HG02840 (cell line): ENCODE measurements around the gene MFAP1.
"Not testable (repeated sequence)": the region's sequence is repeated elsewhere in the genome, so short reads cannot be mapped to it uniquely, and the experiment has no call there.

Experiments
- ATAC-seq: cut with Tn5 transposase; IDR thresholded peaks from one replicate; pipeline ENCODE4 v1.9.1; 2021; ENCODE audit warnings: mild to moderate bottlenecking, moderate library complexity, moderate number of reproducible peaks; ENCODE audit not compliant: unreplicated experiment, low FRiP score

MFAP1 gene, protein sequence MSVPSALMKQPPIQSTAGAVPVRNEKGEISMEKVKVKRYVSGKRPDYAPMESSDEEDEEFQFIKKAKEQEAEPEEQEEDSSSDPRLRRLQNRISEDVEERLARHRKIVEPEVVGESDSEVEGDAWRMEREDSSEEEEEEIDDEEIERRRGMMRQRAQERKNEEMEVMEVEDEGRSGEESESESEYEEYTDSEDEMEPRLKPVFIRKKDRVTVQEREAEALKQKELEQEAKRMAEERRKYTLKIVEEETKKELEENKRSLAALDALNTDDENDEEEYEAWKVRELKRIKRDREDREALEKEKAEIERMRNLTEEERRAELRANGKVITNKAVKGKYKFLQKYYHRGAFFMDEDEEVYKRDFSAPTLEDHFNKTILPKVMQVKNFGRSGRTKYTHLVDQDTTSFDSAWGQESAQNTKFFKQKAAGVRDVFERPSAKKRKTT

DNA sequence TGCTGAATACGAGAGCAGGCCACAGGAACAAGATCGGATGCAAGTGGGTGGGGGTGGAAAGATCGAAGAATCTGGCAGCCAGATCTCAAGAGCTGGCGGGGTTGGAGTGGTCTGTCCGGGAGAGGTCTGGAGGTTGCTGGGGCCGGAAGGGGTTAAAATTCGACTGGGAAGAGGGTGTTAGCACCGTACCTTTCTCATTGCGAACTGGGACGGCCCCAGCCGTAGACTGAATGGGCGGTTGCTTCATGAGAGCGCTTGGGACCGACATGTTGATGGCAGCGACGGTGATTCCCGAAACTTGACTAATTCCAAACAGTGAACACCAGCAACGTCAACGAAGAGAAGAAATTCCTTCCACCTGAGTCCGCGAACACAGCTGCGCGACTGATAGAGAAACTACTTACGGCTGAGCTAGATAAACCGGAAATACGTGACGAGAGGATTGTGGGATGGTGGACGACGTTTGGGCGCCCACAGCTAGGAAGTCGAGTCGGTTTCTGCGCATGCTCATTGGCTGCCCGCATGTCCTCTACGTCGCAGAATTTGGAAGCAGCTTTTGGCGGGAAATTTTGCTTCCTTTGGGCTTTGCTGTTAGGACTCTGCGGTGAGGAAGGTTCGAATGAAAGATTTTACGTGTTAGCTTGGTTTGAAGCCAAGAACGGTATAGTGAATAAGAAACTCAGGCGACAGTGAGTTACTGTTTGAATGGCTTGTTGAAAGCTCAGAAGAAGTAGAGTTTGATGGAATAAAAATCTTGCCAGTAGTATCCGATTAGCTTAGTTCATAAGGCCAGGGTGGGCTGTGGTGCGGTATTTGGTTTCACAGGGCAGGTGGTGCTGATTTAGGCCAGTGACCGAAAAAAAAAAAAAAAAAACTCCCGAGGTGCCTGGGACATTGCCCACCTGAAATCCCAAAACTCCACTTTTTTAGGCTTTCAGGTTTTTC lies at the start of gene MFAP1:
TSS of gene MFAP1 (minus strand) at position 389 of the 945 bp plus-strand sequence. CDS start at position 268, 121 bp downstream.
- peak; percentile 70 for ATAC-seq

DNA sequence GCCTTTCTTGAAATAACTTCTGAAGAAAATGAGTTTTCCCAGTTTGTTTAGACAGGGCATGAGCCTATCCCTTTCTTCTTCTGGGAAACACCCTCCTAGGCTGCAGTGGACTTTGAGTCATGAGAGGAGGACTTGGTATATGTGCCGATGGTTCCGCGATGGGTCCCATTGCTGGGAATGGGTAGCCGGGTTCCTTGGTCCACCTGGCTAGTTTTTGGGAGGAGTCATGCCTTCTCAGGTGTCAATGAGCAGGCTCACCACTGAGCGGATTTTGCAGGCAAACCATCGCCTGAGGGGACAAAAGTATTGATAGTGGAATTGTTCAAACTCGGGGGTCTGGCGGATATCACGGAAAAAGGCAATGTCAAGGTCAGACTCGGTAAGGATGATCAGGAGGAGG lies 49.2 kb upstream of the MFAP1 start:
- ATAC-seq: no peak

DNA sequence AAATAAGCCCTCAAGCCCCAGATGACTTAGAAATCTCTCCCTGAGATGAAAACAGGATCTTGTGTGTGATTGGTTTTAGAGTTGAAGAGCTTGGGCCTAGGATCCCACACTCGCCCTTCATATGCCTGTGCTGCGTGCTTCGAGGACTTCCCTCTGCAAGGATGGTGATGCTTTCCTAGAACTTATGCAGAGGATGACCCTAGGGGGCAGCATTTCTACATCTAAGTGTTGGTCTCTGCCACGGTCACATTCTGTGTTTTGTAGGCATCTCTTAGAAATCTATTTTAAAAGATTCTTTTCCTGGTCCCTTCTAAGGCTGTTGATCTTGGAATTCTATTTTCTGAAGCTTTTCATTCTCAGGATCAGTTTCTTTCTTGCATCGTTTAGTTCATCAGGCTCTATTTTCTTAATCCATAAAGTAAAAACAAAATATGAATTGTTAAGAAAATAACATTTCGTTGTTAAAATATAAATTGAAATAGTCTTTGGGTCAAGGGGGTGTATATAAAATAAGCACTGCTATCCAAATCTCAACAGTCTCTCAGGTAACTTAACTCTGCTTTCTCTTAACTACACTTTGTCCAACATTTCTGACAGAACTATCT lies 48.0 kb upstream of the MFAP1 start:
- no peak for ATAC-seq

DNA sequence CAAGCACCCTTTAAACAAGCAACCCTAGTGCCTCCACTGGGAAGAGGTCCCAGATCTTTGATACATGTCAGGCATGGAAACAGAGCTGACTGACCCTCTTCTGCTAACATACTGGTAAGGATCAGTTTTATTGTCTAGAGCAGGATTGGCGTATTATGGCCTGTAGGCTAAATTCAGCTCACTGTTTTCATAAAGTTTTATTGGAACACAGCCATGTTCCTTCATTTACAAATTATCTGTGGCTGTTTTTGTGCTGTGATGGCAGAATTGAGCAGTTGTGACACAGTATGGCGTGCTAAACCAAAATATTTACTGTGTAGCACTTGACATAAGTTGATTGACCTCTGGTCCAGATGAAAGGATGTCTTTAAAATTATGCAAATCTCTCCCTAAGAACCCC lies 47.3 kb upstream of the MFAP1 start:
- ATAC-seq: no peak

DNA sequence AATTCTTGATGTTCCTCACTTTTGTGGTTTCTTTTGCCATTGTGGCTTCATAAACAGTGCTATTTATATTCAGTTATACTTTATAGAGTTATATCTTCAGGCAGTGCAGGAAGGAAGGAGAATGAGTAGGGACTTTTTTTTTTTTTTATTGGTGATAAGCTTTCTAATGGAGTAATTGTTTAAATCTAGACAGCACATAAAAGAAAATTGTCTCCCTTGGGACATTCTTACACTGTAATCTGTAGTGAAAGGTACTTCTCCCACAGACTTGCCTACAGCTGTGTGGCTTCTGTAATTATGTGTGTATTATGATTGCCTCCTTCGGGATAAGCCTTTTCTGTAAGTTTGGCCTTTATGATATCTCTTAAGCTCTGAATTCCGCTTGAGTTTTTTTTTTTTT lies 43.9 kb upstream of the MFAP1 start:
- no peak for ATAC-seq

DNA sequence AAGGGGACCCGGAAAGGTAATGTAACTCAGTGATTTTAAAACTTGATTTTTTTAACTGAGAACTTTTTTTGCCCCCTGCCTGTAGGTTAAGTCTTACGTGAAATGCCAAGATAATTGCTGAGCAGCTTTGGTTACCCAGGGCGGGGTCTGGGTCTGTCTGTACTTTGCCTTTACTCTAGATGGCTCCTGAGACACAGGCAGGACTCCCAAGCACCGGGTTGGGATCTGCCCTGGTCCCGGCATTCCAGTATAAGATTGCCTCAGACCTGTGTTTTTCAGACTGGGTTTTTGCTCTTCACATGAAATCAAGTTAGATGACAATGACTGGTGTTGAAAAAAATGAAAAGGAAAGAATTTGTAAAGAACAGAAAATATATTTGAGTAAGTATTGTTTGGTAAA lies 42.6 kb upstream of the MFAP1 start:
- no peak for ATAC-seq

DNA sequence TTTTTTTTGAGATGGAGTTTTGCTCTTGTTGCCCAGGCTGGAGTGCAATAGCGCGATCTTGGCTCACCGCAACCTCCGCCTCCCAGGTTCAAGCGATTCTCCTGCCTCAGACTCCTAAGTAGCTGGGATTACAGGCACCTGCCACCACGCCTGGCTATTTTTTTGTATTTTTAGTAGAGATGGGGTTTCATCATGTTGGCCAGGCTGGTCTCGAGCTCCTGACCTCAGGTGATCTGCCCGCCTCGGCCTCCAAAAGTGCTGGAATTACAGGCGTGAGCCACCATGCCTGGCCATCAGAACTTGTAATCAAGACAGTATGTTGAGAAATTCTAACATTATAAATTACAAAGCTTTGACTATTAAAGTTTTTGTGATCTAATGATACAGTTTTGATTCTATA lies 42.1 kb upstream of the MFAP1 start:
- ATAC-seq: not testable (repeated sequence)

DNA sequence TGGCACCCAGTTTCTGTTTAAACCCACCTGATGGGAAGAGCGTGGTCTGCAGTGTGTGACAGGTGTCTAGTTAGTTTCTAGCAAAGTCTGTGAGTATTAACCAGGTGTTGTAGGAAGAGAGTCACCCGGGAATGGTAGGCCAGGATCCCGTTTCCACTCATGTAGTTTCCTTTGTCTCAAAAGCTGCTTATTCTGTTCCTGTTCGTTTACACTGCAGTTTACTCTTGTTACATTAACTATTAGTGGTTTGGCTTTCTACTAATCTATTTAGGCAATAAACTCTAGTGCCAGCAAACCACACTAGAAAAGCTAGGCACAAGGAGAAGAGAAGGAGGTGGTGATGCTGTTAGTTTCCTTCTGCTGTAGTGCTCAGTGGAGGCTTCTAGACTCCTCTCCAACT lies 35.1 kb upstream of the MFAP1 start:
- no peak for ATAC-seq

DNA sequence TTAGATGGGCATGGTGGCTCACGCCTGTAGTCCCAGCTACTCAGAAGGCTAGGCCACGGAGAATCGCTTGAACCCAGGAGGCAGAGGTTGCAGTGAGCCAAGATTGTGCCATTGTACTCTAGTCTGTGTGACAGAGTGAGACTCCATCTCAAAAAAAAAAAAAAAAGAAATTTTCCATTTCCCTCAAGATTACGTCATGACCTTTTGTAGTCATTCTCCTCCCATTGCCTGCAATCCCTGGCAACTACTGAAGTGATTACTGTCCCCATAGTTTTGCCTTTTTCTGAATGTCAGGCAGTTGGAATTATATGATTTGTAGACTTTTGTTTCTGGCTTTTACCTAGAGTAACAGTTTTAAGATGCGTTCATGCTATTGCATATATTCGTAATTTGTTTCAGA lies 30.3 kb upstream of the MFAP1 start:
- ATAC-seq: no peak

DNA sequence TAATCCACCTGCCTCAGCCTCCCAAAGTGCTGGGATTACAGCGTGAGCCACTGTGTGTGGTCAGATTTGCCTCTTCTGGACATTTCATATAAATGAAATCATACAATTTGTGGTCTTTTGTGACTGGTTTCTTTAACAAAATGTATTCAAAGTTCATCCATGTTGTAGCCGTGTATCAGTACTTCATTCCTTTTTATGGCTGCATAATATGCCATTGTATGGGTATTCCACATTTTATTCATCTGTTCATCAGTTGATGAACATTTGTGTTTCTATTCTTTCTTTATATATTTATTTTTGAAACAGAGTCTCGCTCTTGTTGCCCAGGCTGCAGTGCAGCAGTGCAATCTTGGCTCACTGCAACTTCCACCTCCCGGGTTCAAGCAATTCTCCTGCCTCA lies 28.1 kb upstream of the MFAP1 start:
- ATAC-seq: no peak

DNA sequence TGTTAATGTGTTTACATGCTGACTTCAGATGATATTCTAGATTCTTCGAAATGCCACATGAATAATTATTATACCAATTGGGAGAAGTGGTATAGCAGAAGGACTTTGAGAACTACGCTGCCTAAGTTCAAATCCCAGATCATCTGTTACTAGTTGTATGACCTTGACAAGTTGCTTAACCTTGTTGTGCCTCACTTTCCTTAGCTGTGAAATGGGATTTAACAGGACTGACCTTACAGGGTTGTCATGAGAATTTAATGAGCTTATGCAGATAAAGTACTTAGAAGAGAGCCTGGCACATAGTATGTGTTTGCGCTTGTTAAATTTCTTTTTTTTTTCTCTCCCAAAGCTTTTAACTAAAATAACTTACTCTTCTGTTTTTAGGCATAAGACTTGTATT lies 26.8 kb upstream of the MFAP1 start:
- ATAC-seq: no peak

DNA sequence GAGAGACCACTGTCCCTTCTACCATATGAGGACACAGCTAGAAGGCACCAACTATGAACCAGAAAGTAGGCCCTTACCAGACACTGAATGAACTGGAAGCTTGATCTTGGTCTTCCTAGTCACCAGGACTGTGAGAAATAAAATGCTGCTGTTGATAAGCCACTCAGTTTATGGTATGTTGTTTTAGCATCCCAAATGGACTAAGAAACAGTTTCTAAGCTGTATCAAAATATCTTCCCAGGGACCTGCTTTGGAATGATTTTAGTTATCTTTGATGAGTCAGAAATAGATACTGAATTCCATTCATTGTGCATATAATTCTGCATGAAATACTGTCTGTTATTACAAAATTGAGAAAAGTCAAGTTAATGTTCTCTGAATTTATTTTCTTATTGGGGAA lies 20.9 kb upstream of the MFAP1 start:
- ATAC-seq: no peak

DNA sequence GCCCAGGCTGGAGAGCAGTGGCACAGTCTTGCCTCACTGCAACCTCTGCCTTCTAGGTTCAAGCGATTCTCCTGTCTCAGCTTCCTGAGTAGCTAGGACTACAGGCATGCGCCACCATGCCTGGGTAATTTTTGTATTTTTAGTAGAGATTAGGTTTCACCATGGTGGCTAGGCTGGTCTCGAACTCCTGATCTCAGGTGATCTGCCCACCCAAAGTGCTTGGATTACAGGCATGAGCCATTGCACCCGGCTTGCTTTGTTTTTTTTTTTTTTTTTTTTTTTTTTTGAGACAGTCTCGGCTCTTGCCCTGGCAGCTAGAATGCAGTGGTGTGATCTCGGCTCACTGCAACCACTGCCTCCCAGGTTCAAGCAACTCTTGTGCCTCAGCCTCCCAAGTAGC lies 8.0 kb upstream of the MFAP1 start:
- ATAC-seq: not testable (repeated sequence)

DNA sequence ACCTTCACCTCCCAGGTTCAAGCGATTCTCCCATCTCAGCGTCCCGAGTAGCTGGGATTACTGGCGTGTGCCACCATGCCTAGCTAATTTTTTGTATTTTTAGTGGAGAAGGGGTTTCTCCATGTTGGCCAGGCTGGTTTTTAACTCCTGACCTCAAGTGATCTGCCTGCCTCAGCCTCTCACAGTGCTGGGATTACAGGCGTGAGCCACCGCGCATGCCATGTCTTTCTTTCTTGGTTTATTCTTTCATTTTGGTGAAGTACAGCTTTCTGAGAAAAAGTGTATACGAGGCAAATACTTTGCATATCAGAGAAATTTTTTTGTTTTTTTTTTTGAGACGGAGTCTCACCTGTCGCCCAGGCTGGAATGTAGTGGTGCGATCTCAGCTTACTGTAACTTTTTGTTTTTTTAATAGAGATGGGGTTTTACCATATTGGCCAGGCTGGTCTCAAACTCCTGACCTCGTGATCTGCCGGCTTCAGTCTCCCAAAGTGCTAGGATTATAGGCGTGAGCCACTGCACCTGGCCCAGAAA lies 7.1 kb upstream of the MFAP1 start:
- not testable (repeated sequence) for ATAC-seq

DNA sequence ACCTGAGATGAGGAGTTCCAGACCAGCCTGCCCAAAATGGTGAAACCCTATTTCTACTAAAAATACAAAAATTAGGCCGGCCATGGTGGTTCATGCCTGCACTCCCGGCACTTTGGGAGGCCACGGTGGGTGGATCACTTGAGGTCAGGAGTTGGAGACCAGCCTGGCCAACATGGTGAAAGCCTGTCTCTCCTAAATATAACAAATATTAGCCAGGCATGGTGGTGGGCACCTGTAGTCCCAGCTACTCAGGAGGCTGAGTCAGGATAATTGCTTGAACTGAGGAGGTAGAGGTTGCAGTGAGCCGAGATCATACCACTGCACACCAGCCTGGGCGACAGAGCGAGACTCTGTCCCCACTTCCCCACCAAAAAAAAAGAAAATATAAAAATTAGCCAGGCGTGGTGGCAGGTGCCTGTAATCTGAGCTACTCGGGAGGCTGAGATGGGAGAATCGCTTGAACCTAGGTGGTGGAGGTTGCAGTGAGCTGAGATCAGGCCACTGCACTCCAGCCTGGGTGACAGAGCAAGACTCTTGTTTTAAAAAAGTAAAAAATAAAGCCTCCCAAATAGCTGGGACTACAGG lies 6.3 kb upstream of the MFAP1 start:
- not testable (repeated sequence) for ATAC-seq

DNA sequence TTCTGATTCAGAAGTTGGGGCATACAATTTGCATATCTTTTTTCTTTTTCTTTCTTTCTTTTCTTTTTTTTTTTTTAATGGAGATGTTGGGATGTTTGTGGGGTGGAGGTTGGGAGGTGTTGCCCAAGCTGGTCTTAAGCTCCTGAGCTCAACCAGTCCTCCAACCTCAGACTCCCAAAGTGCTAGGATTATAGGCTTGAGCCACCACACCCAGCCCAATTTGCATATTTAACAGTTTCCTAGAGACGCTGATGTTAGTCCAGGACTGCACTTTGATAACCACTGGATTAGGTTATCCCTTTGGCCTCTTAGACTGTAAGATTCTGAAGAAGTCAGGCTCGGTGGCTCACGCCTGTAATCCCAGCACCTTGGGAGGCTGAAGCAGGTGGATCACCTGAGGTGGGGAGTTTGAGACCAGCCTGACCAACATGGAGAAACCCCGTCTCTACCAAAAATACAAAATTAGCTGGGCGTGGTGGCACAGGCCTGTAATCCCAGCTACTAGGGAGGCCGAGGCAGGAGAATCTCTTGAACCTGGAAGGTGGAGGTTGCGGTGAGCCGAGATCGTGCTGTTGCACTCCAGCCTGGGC lies 5.6 kb upstream of the MFAP1 start:
- ATAC-seq: not testable (repeated sequence)

DNA sequence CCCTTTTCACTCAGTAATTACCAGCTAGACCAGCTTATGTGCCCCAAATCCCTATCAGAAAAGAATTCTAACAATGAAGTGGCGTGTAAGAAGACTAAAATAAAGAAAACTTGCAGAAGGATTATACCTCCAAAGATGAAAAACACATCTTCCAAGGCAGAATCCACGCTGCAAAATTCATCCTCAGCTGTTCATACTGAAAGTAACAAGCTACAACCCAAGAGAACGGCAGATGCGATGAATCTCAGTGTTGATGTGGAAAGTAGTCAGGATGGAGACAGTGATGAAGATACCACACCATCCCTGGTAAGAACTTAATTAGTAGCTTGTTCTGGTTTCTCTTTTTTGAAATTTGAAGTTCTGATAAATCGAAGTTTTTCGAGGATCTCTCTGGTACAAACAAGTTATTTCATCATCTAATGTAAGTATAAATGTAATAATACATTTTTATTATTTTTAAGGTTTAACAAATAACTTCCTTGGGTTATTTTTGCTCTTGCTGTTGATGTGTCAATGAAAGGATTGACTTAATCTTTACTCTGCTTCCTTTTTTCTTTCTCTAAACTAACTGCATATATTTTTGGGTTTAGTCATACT lies 3.7 kb upstream of the MFAP1 start:
- ATAC-seq: no peak

DNA sequence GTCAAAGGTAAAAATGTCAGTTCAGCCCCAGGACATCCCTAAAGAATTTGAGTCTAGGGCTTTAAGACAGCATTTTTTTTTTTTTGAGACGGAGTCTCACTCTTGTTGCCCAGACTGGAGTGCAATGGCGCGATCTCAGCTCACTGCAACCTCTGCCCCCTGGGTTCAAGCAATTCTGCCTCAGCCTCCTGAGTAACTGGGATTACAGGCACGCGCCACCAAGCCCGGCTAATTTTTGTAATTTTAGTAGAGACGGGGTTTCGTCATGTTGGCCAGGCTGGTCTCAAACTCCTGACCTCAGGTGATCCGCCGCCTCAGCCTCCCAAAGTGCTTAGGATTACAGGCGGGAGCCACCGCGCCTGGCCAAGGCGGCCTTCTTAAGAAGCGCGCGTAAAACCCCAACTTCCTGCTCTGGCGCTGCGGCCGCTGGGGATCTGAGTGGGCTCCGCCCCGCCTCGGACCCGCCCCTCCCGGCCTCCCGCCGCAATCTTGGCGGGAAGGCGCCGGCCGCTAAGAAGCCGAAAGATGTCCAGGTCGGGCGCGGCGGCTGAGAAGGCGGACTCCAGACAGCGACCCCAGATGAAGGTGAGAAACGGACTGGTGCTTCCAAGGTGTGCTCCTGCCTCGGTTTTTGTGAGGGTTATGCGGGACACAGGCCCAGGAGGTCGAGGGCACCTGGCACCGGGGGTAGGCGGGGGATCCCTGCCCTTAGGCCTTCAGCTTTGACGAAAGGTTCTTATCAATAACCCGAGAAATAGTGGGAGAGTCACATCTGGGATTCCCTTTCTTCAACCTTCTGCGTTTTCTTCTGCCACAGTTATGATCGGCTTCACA lies 2.2 kb upstream of the MFAP1 start, which contains the start of gene WDR76:
TSS of gene WDR76 (plus strand) at position 495 of the 834 bp plus-strand sequence. CDS start at position 526, 31 bp downstream.
- ATAC-seq: no peak
